DMS153 treated with DMSO at 0.1 percent for 48 hours (cell line): ENCODE measurements around the gene BEX5.
"Not testable (repeated sequence)": the region's sequence is repeated elsewhere in the genome, so short reads cannot be mapped to it uniquely, and the experiment has no call there.

ENCODE experiments used
- DNase-seq: peaks from one replicate; lab custom pipeline; 2025; ENCODE audit not compliant: unreplicated experiment; lab: John Stamatoyannopoulos, UW

Gene BEX5

DNA sequence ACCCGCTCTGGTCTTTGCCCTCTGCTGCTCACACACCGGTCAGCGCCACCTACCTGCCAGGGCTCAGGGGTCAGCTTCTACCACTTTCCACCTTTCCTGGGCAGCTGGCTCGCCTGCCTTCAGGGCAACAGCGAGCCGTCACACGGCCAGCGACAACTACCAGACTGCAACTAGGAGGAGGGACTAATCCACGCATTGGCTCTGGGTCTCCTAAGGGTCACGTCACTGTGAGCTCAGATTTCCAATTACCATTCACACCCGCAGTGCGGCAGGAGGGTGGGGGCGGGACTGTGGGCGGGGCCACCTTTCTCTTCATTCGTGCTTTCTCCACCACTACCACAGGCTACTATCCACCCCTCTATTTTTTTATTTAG lies at the start of gene BEX5:
BEX5 (minus strand) TSS at position 172 of the 374 bp plus-strand sequence. CDS start 1,712 bp downstream, outside the sequence.
- peak; percentile 51 for DNase-seq

DNA sequence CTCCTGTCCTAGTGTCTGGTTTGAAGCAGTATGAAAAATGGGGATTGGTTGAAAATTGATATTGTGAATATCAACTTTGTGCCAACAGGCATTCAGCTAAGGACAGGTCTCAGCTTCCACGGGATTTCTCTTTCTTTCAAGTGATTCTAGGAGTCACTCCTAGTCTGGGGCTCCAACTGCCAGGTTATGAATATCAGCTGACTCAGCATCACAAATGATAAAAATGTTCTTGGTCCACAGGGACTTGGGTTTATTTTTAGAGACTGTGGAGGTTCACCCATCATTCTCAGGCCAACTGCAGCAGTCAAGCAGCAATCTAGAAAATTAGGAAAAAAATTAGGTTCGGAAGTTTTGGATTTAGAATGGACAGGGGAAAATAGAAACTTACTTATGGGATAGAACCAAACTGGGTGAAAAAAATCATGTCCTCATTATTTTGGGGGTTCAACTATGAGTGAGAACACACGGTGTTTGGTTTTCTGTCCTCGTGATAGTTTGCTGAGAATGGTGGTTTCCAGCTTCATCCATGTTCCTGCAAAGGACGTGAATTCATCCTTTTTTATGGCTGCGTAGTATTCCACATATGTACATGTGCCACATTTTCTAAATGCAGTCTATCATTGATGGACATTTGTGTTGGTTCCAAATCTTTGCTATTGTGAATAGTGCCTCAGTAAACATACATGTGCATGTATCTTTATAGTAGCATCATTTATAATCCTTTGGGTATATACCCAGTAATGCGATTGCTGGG lies 30.4 kb upstream of the BEX5 start:
- no peak for DNase-seq

DNA sequence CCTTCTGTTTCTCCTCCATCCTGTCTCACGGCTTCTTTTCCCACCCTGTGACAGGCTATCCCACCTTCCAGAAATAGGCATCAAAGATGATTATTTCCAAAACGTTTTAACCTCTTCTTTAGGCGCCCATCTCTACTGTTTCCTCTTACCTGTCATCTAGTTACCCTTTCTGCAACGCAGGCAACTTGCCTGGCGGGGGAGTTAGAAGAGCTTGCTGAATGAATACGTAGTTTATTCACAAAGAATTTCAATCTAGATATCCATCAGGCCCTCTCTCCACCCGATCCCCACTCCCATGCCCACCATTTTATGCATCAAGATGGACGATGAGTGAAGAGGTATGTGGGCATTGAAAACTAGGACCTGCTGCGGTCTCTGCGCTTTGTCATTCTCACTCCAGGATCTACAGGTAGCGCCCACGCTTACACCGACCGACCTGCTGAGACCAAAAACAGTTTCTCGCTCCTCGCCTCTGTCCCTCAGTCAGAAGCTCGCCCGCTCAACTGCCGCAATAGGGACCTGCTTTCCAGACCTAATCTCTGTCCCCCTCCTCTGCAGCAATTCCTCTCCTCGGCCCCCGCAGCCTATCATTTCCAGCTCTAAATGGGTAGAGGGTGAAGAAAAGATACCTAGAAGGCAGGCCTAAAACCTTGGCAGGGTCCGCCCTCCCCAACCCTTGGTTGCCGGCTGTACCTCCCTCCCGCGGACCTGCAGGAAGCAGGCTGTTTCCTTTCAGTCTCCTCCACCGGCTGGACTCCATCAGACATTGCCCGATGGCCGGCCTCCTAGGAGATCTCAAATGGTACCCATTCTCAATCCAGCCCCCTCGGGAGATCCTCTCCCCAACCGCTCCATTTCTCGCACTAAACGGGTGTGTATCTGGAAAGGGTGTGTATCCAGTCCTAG lies 624 bp downstream of the BEX5 start:
- DNase-seq, result no peak

DNA sequence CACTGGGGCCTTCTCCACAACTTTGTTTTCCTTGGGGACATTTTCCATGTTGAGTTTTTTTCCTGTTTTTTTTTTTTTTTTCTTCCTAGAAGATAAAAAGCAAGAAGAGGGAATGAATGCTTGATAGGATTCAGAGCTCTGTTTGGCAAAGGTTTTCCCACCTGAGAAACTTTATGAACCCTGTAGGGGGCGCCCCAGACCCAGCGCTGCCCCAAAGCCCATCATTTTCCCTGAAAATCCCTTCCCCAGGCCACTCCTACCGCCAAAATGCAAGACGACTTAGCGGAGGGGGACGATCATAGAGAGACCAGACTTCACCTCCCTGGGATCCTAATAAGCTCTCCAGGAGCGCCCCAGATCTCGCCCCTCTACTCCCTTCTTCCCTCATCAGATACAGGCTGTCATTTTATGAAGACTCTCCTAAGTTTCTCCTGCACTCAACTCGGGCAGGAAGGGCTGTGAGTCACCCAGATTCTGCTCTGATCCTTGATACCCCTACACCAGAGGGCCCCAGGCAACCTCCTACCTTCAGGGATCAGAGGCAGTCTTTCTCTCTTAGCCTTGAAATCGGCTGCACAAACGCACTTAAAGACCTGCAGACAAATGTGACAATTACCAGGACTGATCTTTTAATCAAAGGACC lies 1.4 kb downstream of the BEX5 start:
- DNase-seq, result no peak

DNA sequence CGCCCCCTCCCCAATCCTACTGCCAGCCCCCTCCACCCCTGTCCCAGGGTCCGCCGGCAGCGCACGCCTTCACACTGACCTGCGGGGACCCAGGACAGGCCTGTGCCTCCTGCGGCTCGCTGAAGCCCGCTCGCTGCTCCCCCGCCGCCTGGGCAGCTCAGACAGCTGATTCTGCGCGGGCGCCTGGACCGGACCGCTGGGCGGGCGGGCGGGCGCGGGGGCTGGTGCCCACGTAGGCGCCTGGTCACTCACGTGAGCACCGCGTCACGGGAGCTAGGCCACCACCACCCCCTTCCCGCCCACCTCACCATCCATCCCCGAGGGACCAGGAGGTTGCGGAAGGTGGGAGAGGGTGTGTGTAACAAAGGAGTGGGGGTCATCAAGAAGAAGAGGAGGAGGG lies 13.5 kb downstream of the BEX5 start, which contains the start of gene TCEAL6:
TCEAL6 (minus strand) TSS at position 208 of the 400 bp plus-strand sequence.
- DNase-seq, result not testable (repeated sequence)

DNA sequence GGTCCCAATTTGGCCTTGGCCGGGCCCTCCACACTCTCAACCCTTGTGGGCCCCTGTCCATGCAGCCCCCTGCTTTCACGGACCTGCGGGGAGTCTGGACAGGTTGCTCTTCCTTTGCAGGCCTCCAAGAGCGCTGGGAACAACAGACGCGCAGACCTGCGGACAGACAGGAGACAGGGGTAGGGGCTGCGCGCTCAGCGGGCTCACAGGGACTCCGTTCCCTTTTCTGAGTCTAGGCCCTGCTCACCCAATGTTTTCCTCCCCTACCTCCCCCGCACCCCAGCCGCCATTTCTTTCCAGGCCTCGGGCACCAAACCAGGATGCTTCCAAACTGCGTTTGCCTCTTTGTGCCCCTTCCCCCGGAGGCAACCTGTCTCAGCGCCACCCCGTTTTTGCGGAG lies 14.1 kb downstream of the BEX5 start:
- DNase-seq, result not testable (repeated sequence)

DNA sequence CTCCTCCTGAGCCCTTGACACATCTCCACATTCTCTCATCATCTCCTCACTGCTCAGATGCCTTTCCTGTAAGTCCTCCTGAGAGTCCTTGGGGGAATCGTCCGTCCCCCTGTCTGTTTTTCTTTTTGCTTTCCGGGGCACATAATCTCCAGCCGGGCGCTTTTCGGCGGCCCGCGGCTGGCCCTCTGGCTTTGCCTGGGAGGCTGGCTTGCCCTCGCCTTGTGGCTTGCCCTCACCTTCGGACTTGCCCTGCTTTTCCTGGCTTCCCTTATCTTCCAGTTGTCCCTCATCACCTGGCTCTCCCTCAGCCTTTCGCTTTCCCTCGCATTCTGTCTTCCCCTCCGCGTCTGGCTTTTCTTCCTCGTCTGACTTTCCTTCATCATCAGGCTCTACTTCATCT lies 14.9 kb downstream of the BEX5 start:
- DNase-seq, result not testable (repeated sequence)

DNA sequence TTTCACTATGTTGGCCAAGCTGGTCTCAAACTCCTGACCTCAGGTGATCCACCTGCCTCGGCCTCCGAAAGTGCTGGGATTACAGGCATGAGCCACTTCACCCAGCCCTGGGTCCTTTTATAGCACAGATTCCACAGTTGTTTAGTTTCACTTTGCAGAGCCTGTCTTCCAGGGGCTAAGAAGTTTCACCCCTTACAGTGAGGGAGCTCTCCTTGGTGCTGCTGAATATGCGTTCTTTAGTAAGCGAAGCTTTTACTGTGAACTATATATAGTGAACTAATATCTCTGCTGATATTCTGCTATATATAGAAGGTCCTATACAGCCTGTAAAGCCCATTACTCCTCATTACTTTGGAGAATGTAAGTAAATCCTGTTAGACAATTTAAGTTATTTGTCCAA lies 17.7 kb downstream of the BEX5 start:
- DNase-seq, result no peak

DNA sequence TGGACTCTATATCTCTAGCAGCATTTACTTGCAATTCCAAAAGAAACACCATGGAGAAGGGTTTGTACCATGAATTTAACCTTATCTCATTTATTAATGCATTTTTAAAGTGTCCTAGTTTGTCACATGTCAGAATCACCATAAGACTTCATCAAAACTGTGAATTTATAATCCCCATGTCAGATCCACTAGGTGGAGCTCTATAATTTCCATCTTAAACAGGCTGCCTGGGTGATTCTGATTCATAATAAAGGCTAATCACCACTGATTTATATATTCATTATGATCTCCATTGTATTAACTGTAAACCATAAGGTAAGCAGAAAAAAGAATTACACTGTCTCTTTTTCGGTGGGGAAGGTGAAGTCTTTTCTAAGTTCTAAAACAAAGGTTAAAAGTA lies 26.3 kb downstream of the BEX5 start:
- no peak for DNase-seq

DNA sequence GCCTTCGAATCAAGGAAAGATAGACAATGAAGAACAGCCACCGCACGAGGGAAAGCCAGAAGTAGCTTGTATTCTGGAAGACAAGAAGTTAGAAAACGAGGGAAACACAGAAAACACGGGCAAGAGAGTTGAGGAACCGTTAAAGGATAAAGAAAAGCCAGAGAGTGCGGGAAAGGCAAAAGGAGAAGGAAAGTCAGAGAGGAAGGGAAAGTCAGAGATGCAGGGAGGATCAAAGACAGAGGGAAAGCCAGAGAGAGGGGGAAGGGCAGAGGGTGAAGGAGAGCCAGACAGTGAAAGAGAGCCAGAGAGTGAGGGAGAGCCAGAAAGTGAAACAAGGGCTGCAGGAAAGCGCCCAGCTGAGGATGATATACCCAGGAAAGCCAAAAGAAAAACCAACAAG lies 28.9 kb downstream of the BEX5 start:
- no peak for DNase-seq

DNA sequence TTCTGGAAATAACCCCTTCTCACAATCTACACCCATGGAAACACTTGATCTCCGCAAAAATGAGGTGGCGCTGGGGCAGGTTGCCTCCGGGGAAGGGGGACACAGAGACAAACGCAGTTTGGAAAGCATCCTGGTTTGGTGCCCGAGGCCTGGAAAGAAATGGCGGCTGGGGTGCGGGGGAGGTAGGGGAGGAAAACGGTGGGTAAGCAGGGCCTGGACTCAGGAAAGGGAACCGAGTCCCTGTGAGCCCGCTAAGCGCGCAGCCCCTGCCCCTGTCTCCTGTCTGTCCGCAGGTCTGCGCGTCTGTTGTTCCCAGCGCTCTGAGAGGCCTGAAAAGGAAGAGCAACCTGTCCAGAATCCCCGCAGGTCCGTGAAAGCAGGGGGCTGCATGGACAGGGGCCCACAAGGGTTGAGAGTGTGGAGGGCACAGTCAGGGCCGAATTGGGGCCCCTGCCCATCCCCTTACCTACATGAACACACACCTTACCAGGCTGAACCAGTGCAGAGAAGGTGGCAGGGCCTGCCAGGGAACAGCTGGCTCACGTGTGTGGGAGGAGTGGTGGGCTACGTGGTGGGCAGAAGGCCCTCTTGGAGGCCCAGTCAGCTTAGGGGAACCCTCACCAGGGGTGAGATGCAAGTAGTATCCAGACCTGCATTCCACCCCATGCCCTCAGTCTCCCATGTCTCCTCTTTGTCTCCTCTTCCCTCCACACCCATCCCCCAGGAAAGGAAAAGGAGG lies 29.5 kb downstream of the BEX5 start:
- not testable (repeated sequence) for DNase-seq

DNA sequence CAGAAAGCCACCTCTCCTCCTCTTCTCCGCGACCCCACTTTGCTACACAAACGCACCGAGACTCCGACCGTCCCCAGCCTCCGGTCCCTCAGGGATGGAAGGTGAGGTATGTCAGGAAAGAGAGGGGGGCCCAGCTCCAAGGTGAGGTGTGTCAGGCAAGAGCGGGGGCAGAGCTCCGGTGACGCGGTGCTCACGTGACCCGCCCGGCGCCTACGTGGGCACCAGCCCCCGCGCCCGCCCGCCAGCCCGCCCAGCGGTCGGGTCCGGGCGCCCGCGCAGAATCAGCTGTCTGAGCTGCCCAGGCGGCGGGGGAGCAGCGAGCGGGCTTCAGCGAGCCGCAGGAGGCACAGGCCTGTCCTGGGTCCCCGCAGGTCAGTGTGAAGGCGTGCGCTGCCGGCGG lies 30.3 kb downstream of the BEX5 start, which contains the start of gene TCEAL2:
TCEAL2 (plus strand) TSS at position 244 of the 400 bp plus-strand sequence. CDS start 1,152 bp downstream, outside the sequence.
- not testable (repeated sequence) for DNase-seq

DNA sequence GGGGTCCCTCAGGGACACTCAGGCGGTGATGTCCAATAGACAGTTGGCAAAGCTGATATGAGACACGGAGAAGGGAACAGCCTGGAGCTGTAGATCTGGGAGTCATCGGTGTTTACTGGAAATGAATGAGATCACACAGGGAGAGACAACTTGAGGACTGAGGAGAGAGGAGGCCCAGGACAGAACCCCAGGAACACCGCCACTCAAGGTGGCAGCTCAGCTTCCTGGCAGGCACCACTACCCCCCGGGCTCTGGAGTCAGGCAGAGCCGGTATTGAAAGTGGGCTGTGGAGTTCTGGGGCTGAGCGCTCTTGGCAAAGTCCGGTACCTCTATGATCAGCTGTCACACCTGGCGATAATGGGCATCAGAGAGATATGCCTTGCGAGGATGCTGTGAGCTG lies 30.8 kb downstream of the BEX5 start:
- DNase-seq, result not testable (repeated sequence)

DNA sequence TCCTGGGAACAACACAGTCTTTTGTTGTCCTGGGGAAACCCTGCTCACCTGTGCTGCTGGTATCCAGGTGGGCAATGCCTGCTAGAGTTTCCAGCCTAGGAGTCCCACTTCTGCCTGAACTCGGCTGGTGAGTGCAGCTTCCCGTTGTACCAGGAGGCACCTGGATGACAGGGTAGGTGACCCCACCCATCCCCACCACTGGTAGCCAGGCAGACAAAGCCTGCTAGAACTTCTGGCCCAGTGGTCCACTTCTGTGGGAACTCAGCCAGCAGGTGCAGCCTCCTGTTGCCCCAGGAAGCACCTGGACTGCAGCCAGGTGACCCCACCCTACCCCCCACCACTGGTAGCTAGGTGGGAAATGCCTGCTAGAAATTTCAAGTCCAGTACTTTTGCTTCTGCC lies 40.0 kb downstream of the BEX5 start:
- no peak for DNase-seq

DNA sequence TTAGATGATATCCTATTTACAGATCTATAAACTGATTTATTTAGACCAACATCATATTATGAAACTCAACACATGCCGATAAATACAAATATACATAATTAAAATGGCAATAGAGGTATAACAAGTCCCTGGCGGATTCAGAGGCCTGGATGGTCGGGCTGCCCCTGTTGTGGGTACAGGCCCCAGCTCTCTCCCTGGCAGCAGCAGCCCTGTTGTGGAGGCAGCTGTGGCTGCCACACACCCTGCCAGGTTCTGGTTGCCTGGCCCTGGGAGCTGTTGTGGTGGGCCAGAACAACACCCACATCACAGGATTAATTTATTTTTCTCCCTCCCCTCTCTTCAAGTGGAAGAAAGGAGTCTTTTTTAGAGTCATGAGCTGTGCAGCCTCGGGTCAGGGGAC lies 42.4 kb downstream of the BEX5 start:
- no peak for DNase-seq
